Tibial nerve (tissue), 4 donors: Measurements from ENCODE around the gene GPX6. TPM values are rescaled to one million over a fixed set of nuclear protein-coding genes. Genes with fewer than 3 reads are reported as not detected.

Source experiments
- DNase-seq, 2 donors: peaks; one replicate each; pipeline ENCODE4 v3.0.0-alpha.2; 2019; ENCODE audit warnings: low spot score in 2 of 2
- H3K27ac ChIP-seq, 4 donors: fragments of 200-600 bp; sonication (generic) in 3 of 4; one replicate each; pipeline ENCODE4 v1.5.1; 2017 to 2019; ENCODE audit warnings: mild to moderate bottlenecking in 1 of 4
- H3K27me3 ChIP-seq, 2 donors: fragments of 200-600 bp; sonication (generic) in 1 of 2; one replicate each; pipeline versions ENCODE4 v1.5.1 to v1.6.0; 2017 to 2019
- H3K36me3 ChIP-seq, 3 donors: fragments of 200-600 bp; sonication (generic); one replicate each; pipeline ENCODE4 v1.5.1; 2018 to 2019
- H3K4me1 ChIP-seq, 4 donors: fragments of 200-600 bp; sonication (generic) in 3 of 4; one replicate each; pipeline ENCODE4 v1.5.1; 2017 to 2019
- H3K4me3 ChIP-seq, 4 donors: fragments of 200-600 bp; sonication (generic) in 3 of 4; one replicate each; pipeline ENCODE4 v1.5.1; 2017 to 2019; ENCODE audit warnings: mild to moderate bottlenecking in 1 of 4, moderate library complexity in 1 of 4
- H3K9me3 ChIP-seq, 4 donors: fragments of 200-600 bp; sonication (generic) in 3 of 4; one replicate each; pipeline ENCODE4 v1.5.1; 2017 to 2019
- EP300 ChIP-seq, 2 donors: sonication (generic); formaldehyde crosslinking; IDR thresholded peaks; one replicate each; pipeline ENCODE4 v1.6.1; 2017; ENCODE audit warnings: antibody characterized with exemption in 2 of 2, mild to moderate bottlenecking in 1 of 2
- POLR2A ChIP-seq, 2 donors: fragments of 450-650 bp; IDR thresholded peaks; one replicate each; pipeline ENCODE4 v1.6.1; 2017; ENCODE audit warnings: antibody characterized with exemption in 2 of 2, mild to moderate bottlenecking in 2 of 2, moderate library complexity in 2 of 2
- WGBS, 2 donors: methylation state at CpG; one replicate each; pipeline ENCODE4 v1.1.5; 2018; 5-methylcytosine and 5-hydroxymethylcytosine counted together
- total RNA-seq, 4 donors: library from RNA; depleted of rRNA; stranded (reverse); fragments of >200 nt; gene quantifications; one replicate each; pipeline ENCODE4 v1.1.0, GENCODE V29; 2016
- TF ChIP-seq, protein P1 (sequence below), 5 experiments: fragments of 200-600 bp in 3 of 5; fragments of 450-650 bp in 2 of 5; sonication (generic) in 3 of 5; IDR thresholded peaks; one replicate each; pipeline ENCODE4 v1.5.1; 2016 to 2019; ENCODE audit warnings: antibody characterized with exemption in 5 of 5, mild to moderate bottlenecking in 3 of 5, moderate library complexity in 2 of 5

GPX6 gene
- total RNA-seq, 4 donors from 2014 or later: not detected

DNA sequence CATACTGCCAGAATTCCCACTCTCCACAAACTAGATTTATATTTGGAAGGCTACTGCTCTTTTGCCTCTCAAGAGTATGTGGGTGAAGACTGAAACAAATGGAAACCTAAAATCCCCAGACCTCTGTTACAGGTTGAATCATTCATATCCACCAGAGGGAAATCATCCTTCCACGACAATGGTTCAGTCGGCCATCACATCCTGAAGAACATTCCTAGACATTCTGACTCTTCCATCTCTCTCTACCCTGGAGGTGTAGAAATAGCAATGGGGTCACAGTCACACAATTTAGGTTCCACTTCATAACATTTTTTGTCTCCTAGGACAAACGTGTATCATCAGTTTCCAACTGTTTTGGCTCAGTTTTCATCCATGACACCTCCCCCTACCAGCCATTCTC lies 18.7 kb upstream of the GPX6 start:
- DNase-seq: no peak
- no peak overlapping the region for H3K27ac ChIP-seq
- H3K9me3 ChIP-seq: no peaks in the 10 kb centered on the region
- TF ChIP-seq POLR2A (IDR thresholded peaks at IDR 0.05) (no peak), EP300 (IDR thresholded peaks at IDR 0.05) (no peak)
- TF ChIP-seq, protein P1, sequence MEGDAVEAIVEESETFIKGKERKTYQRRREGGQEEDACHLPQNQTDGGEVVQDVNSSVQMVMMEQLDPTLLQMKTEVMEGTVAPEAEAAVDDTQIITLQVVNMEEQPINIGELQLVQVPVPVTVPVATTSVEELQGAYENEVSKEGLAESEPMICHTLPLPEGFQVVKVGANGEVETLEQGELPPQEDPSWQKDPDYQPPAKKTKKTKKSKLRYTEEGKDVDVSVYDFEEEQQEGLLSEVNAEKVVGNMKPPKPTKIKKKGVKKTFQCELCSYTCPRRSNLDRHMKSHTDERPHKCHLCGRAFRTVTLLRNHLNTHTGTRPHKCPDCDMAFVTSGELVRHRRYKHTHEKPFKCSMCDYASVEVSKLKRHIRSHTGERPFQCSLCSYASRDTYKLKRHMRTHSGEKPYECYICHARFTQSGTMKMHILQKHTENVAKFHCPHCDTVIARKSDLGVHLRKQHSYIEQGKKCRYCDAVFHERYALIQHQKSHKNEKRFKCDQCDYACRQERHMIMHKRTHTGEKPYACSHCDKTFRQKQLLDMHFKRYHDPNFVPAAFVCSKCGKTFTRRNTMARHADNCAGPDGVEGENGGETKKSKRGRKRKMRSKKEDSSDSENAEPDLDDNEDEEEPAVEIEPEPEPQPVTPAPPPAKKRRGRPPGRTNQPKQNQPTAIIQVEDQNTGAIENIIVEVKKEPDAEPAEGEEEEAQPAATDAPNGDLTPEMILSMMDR (IDR thresholded peaks at IDR 0.05): no peak
- H3K4me1 ChIP-seq: peaks cover 0 to 4% (median 0%) of the 10 kb centered on the region in 4 donors
- peaks cover 0 to 21% of the 10 kb centered on the region in 2 donors for H3K27me3 ChIP-seq
- H3K36me3 ChIP-seq: no peaks in the 10 kb centered on the region
- no peak overlapping the region for H3K4me3 ChIP-seq
- 69 to 71% methylated on average over 3 of the region's 3 CpGs for WGBS, 2 donors

DNA sequence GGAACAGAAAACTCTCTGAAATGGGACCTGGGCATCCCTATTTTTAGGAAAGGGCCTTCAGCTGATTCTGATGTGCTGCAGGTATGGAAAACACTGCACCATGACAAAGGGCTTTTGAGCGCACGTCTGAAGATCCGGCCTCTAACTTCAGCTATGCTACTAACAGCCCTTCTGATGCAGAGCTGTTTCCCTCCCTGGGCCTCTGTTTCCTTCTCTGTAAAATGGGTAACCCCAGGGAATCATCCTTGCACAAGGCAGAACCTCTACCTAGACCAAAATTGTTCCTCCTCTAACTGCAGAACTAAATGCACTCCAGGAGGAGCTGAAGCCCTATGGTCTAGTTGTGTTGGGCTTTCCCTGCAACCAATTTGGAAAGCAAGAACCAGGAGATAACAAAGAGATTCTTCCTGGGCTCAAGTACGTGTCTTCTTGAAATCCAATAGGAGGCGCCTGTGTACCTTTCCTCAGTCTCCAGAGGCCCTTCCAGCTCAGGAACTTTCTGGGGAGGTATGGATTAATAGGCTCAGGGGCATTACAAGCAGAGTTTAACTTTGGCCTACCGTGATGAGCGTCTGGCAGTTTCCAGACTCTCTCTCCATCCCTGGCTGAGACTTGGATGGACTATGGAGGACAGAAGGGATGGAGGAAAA lies 16.0 kb upstream of the GPX6 start:
- DNase-seq: no peak
- Histone ChIP-seq H3K9me3 (no peaks in the 10 kb centered on the region), H3K4me3 (no peak overlapping the region), H3K27me3 (peaks cover 0 to 10% of the 10 kb centered on the region in 2 donors), H3K36me3 (no peaks in the 10 kb centered on the region), H3K4me1 (no peaks in the 10 kb centered on the region), H3K27ac (no peak overlapping the region)
- 59 to 62% methylated on average over 7 of the region's 7 CpGs for WGBS, 2 donors
- TF ChIP-seq, protein P1 (IDR thresholded peaks at IDR 0.05): no peak
- TF ChIP-seq POLR2A (IDR thresholded peaks at IDR 0.05) (no peak), EP300 (IDR thresholded peaks at IDR 0.05) (no peak)

DNA sequence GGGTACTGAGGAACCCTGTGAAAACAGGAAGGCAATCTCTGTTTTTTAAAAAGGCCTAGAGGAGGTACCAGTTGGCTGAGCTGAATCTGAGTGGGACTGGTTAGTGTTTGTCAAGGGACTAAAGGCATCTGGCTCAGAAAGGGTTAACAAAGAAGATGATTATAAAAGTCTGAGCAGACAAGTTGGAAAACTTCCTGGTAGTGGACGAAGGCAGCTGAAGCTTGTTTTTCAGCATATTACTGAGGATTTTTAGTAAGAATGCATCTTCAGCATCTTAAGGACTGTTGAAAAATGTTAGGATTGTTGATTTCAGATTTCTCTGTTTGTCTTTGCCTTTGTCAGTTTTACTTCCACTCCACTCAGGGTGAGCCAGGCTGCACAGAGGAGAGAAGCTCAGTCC lies 15.2 kb upstream of the GPX6 start:
- H3K4me3 ChIP-seq: no peak overlapping the region
- no peaks in the 10 kb centered on the region for H3K36me3 ChIP-seq
- TF ChIP-seq, protein P1 (IDR thresholded peaks at IDR 0.05): no peak
- TF ChIP-seq EP300 (IDR thresholded peaks at IDR 0.05): no peak
- TF ChIP-seq POLR2A (IDR thresholded peaks at IDR 0.05): no peak
- peaks cover 0 to 15% of the 10 kb centered on the region in 2 donors for H3K27me3 ChIP-seq
- 4 to 8% methylated on average over 1 of the region's 1 CpG for WGBS, 2 donors
- no peak overlapping the region for H3K27ac ChIP-seq
- no peaks in the 10 kb centered on the region for H3K4me1 ChIP-seq
- no peaks in the 10 kb centered on the region for H3K9me3 ChIP-seq
- DNase-seq: no peak

DNA sequence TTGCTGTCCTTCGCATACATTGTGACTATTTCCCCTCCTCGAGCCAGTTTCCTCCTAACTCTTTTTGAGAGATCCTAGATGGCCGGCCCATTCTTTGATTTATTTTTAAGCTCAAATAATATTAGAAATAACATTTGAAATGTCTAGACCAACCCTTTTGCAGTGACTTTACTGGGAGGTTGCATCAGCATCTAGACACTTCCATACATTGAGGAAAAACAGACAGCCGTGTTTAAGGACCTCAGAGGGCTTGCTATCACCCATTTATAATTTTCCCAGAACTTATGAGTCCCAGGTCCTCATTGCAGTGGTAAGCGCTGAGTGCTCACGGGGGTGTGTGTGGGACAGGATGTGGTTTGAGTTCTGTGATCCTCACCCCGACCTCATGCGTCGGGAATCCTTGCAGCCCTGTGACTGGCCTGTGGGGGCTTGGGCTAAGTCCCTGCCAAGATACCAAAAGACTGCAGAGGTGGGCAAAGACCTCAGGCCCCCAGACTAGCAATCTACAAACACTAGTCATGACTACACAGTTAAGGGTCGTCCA lies 10.0 kb upstream of the GPX6 start, which contains the start of gene GPX5:
Gene GPX5, plus strand, starts transcription at position 386 of the 544 bp plus-strand sequence. Its CDS starts 133 bp downstream, at position 519.
- DNase-seq: no peak
- WGBS, 2 donors: 66% methylated on average over 10 of the region's 10 CpGs

DNA sequence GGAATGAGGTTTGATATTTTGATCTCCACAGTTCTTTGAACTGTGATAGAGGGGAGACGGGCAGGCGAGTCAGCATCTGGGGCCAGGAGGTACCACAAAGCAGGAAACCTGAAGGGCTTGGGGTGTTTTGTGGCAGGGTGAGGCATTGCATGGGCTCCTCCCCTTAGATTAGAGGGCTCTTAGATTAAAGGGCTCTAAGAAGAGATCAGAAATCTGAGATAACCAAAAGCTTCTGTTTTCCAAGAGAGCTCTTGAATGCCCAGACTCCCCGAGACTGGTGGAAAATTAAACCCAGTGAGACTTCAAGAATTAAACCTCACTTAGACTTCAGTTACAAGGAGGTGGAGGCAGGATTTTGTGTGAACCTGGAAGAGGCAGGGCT lies 7.6 kb upstream of the GPX6 start:
- H3K36me3 ChIP-seq: no peaks in the 10 kb centered on the region
- 36 to 38% methylated on average over 3 of the region's 3 CpGs for WGBS, 2 donors
- H3K27me3 ChIP-seq: peaks cover 0 to 12% of the 10 kb centered on the region in 2 donors
- H3K4me1 ChIP-seq: no peaks in the 10 kb centered on the region
- no peak for DNase-seq
- no peak overlapping the region for H3K4me3 ChIP-seq
- no peak overlapping the region for H3K27ac ChIP-seq
- no peaks in the 10 kb centered on the region for H3K9me3 ChIP-seq
- TF ChIP-seq, protein P1 (IDR thresholded peaks at IDR 0.05): no peak
- TF ChIP-seq EP300 (IDR thresholded peaks at IDR 0.05) (no peak), POLR2A (IDR thresholded peaks at IDR 0.05) (no peak)

More for the DNA sequence above, 10.0 kb upstream of the GPX6 start, which contains the start of gene GPX5:
- TF ChIP-seq POLR2A (IDR thresholded peaks at IDR 0.05) (no peak), EP300 (IDR thresholded peaks at IDR 0.05) (no peak)
- TF ChIP-seq, protein P1 (IDR thresholded peaks at IDR 0.05): no peak
- Histone ChIP-seq H3K4me1 (no peaks in the 10 kb centered on the region), H3K4me3 (no peak within 1 kb of the TSS), H3K27me3 (peaks cover 0 to 12% of the 10 kb centered on the region in 2 donors), H3K36me3 (no peaks in the 10 kb centered on the region), H3K9me3 (no peaks in the 10 kb centered on the region), H3K27ac (no peak within 1 kb of the TSS)
